Subcutaneous abdominal adipose tissue (tissue), 5 donors: ENCODE data around the gene BNIP3.
"Not testable (repeated sequence)": the region's sequence is repeated elsewhere in the genome, so short reads cannot be mapped to it uniquely, and the experiment has no call there.

ENCODE experiments used
- H3K27ac ChIP-seq: one replicate; pipeline ENCODE4 v1.7.0; 2013; ENCODE audit warnings: low read depth, mild to moderate bottlenecking, inconsistent platforms, low read length, moderate library complexity
- H3K27me3 ChIP-seq, 5 donors: one replicate each; pipeline ENCODE4 v1.7.0; 2013; ENCODE audit warnings: low read length in 5 of 5, inconsistent platforms in 1 of 5; ENCODE audit not compliant: control insufficient read depth in 5 of 5, insufficient read depth in 4 of 5
- H3K36me3 ChIP-seq, 5 donors: one replicate each; pipeline ENCODE4 v1.7.0; 2013; ENCODE audit warnings: low read length in 5 of 5; ENCODE audit not compliant: control insufficient read depth in 5 of 5, insufficient read depth in 5 of 5
- H3K4me1 ChIP-seq, 5 donors: one replicate each; pipeline ENCODE4 v1.7.0; 2013; ENCODE audit warnings: low read length in 5 of 5, mild to moderate bottlenecking in 3 of 5, moderate library complexity in 1 of 5; ENCODE audit not compliant: control insufficient read depth in 5 of 5, insufficient read depth in 5 of 5
- H3K4me3 ChIP-seq, 5 donors: one replicate each; pipeline ENCODE4 v1.7.0; 2013; ENCODE audit warnings: low read length in 5 of 5, low read depth in 1 of 5
- H3K9ac ChIP-seq, 5 donors: one replicate each; pipeline ENCODE4 v1.7.0; 2013; ENCODE audit warnings: low read length in 5 of 5, mild to moderate bottlenecking in 4 of 5, moderate library complexity in 3 of 5
- H3K9me3 ChIP-seq, 5 donors: one replicate each; pipeline ENCODE4 v1.7.0; 2013; ENCODE audit warnings: low read length in 5 of 5; ENCODE audit not compliant: control insufficient read depth in 5 of 5
- donor health status: healthy.
- donor health status: healthy.
- donor health status: healthy.
- donor health status: healthy.
- donor health status: healthy.

Gene BNIP3

DNA sequence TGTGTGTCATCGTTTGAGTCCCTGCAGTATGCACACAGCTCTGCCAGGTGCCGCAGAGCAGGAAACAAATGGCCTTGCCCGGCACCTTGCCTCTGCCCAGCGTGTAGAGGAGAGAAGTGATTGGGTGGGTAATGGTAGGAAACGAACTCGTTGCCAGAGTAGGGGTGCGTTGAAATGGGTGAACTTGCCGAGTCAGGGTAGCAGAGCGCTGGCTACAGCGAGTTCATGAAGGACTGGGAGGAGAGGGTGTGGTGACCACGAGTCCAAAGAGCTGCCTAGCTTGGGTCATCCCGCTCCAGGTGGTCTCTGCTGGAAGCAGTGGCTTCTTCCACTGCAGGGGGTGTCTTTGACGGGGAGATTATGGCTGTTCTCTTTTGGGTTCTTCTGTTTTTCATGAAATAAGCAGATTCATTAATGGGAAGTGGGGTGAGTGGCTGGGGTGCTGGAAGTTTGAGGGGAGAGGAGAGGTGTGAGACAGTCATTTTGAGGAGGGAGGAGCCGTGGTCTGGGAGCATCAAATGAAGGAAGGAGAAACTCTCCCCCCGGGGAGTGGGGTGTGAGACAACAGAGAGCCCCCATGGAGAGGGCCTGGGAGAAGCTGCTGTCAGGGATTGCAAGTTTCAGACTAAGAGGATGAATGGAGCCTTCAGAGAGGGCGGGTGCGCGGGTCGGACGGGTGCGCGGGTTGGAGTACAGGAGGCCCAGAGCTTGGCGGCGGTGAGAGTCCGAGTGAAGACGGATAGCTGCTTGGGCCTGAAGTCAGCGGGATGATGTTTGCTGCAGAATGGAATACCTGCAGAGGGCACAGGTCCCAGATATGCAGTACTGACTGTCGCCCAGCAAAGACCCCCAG is 54.8 kb downstream of the BNIP3 start:
- Histone ChIP-seq H3K36me3 (peaks cover 0 to 4% (median 0%) of the 10 kb centered on the region in 5 donors), H3K9me3 (peaks cover 0 to 10% (median 3%) of the 10 kb centered on the region in 5 donors), H3K4me1 (peaks cover 4 to 46% (median 27%) of the 10 kb centered on the region in 5 donors), H3K4me3 (no peak overlapping the region), H3K27me3 (no peaks in the 10 kb centered on the region), H3K9ac (no peak overlapping the region), H3K27ac (no peak overlapping the region)

DNA sequence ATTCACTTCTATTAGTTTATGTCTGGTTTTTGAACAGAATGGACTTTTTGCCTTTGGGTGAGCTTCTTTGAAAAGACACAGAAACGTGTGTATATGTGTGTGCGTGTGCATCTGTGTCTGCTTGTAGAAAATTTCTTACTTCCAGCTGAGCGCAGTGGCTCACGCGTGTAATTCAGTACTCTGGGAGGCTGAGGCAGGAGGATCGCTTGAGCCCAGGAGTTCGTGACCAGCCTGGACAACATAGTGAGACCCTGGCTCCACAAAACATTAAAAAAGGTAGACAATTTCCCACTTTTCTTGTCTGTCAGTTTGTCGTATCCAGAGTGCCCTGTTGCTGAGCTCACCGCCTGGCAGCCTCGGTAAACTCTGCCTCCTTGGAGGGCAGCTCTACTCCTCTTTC is 55.5 kb downstream of the BNIP3 start:
- peaks cover 4 to 44% (median 27%) of the 10 kb centered on the region in 5 donors for H3K4me1 ChIP-seq
- no peak overlapping the region for H3K4me3 ChIP-seq
- peaks cover 0 to 10% (median 3%) of the 10 kb centered on the region in 5 donors for H3K9me3 ChIP-seq
- H3K27me3 ChIP-seq = no peaks in the 10 kb centered on the region
- H3K27ac ChIP-seq = no peak overlapping the region
- no peak overlapping the region for H3K9ac ChIP-seq
- peaks cover 0 to 4% (median 0%) of the 10 kb centered on the region in 5 donors for H3K36me3 ChIP-seq

DNA sequence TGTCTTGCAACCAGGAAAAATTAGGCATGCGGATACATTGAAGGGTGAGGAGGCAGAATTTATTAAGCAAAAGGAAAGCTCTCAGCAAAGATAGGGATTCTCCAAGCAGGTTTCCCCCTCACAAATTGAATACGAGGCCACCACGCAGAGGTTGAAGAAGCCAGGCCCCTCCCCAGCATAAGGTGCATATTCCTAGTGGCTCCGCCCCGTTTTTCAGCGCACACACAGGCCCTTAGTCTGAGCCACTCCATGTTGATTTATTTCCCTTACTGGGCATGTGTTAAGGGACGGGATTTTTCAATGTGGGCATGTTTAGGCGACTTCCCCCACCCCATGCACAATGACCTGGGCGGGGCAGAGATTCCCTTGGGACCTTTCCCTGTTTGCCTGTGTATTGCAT is 56.0 kb downstream of the BNIP3 start:
- Histone ChIP-seq H3K27ac (no peak overlapping the region), H3K4me1 (peaks cover 4 to 42% (median 27%) of the 10 kb centered on the region in 5 donors), H3K9ac (no peak overlapping the region), H3K27me3 (no peaks in the 10 kb centered on the region), H3K9me3 (peaks cover 0 to 10% (median 3%) of the 10 kb centered on the region in 5 donors), H3K4me3 (no peak overlapping the region), H3K36me3 (peaks cover 0 to 4% (median 0%) of the 10 kb centered on the region in 5 donors)

DNA sequence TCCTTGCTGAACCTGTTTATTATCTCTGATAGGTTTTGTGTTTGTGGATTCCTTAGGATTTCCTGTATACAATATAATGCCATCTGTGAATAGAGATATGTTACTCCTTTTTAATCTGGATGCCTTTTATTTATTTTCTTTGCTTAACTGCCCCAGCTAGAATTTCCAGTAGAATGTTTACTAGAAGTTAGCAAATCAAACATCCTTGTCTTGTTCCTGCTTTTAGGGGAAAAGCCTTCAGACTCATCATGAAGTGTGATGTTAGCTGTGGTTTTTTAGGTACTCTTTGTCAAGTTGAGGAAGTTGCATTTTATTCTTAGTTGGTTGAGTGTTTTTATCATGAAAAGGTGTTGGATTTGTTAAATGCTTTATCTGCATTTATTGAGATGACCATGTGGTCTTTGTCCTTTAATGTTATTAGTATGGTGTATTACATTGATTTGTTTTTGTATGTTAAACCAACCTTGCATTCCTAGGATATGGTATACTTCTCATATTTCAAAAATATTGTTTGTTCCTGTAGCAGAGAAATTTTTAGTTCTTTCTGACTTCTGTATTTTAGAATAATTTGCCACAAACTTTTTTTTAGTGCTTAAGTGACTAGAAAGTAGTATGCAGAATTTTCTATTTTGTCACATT is 56.6 kb downstream of the BNIP3 start:
- Histone ChIP-seq H3K9me3 (peaks cover 0 to 10% (median 3%) of the 10 kb centered on the region in 5 donors), H3K36me3 (peaks cover 0 to 4% (median 0%) of the 10 kb centered on the region in 5 donors), H3K27me3 (no peaks in the 10 kb centered on the region), H3K9ac (no peak overlapping the region), H3K27ac (no peak overlapping the region), H3K4me3 (no peak overlapping the region), H3K4me1 (peaks cover 4 to 36% (median 24%) of the 10 kb centered on the region in 5 donors)

DNA sequence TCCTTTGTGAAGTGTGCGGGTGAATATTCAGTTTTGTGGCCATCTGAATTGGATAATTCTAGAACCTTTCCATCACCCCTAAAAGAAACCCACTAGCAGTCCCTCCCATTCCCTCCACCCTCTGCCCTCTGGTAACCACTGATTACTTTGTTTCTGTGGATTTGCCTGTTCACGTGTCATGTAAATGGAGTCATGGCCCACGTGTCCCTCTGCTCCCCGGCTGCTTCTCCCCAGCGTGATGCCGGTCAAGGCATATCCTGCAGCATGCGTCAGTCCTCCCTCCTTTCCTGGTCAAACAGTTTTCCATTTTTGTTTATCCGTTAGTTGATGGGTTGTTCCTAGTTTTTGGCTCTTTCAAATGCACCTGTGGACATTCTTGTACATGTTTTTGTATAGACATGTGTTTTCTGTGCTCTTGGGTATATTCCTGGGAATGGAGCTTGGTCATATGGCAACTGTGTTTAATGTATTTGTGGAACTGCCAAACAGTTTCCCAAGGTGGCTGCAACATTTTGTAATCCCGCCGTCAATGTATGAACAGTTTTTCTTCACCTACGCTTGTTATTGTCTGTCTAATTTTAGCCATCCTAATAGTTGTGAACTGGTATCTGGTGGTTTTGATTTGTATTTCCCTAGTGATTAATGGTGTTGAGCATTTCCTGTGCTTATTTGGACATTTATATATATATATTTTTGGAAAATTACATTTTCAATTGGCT is 58.5 kb downstream of the BNIP3 start:
- H3K36me3 ChIP-seq = no peaks in the 10 kb centered on the region

DNA sequence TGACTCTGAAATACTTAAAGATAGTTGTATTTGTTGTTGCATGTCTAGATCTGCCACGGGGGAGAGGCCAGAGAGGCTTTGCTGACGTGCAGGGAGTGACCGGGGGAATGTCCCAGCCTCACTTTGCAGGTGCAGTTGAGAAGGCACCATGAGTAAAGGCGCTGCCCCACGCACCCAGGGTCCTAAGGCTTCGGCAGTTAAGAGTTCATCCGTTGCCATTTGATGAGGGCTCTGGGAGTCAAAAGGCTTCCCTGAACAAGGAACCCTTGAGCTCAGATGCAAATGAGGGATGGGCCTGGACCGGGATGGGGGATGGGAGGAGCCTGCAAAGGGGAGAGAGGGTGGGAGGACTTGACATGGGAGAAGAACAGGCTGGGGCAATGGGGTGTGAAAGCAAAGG is 60.5 kb downstream of the BNIP3 start:
- Histone ChIP-seq H3K9ac (no peak overlapping the region), H3K9me3 (peaks cover 0 to 10% (median 3%) of the 10 kb centered on the region in 5 donors), H3K4me3 (no peak overlapping the region), H3K27me3 (no peaks in the 10 kb centered on the region), H3K27ac (no peak overlapping the region), H3K4me1 (peaks cover 0 to 9% (median 0%) of the 10 kb centered on the region in 5 donors), H3K36me3 (no peaks in the 10 kb centered on the region)

More for the DNA sequence above, 58.5 kb downstream of the BNIP3 start:
- Histone ChIP-seq H3K9ac (no peak overlapping the region), H3K27me3 (no peaks in the 10 kb centered on the region), H3K4me1 (peaks cover 2 to 17% (median 9%) of the 10 kb centered on the region in 5 donors), H3K9me3 (peaks cover 0 to 10% (median 3%) of the 10 kb centered on the region in 5 donors), H3K4me3 (no peak overlapping the region), H3K27ac (no peak overlapping the region)

DNA sequence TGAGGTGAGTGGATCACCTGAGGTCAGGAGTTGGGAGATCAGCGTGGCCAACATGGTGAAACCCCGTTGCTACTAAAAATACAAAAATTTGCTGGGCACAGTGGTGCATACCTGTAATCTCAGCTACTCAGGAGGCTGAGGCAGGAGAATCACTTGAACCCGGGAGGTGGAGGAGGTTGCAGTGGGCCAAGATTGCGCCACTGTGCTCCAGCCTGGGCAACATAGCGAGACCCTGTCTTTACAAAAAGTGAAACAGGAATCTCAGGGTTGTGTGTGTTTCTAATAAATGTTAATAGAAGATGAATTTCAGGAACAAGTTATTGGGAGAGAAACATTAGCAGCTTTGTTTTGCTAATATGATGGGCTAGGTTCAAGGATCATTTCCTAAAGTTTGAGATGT is 61.0 kb downstream of the BNIP3 start:
- H3K9ac ChIP-seq = no peak overlapping the region
- H3K9me3 ChIP-seq = peaks cover 0 to 10% (median 2%) of the 10 kb centered on the region in 5 donors
- peaks cover 0 to 12% (median 4%) of the 10 kb centered on the region in 5 donors for H3K4me1 ChIP-seq
- no peak overlapping the region for H3K27ac ChIP-seq
- H3K27me3 ChIP-seq = no peaks in the 10 kb centered on the region
- no peaks in the 10 kb centered on the region for H3K36me3 ChIP-seq
- H3K4me3 ChIP-seq = no peak overlapping the region

DNA sequence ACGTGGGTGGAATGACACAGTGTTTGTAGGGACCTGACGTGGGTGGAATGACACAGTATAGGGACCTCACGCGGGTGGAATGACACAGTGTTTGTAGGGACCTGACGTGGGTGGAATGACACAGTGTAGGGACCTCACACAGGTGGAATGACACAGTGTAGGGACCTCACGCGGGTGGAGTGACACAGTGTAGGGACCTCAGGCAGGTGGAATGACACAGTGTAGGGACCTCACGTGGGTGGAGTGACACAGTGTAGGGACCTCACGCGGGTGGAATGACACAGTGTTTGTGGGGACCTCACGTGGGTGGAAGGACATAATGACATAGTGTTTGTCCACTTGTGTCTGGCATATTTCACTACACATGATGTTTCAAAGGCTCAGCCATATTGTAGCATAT is 61.6 kb downstream of the BNIP3 start:
- Histone ChIP-seq H3K36me3 (no peaks in the 10 kb centered on the region), H3K4me1 (peaks cover 0 to 17% (median 8%) of the 10 kb centered on the region in 5 donors), H3K27ac (no peak overlapping the region), H3K27me3 (no peaks in the 10 kb centered on the region), H3K4me3 (no peak overlapping the region), H3K9ac (no peak overlapping the region), H3K9me3 (peaks cover 0 to 4% (median 0%) of the 10 kb centered on the region in 5 donors)

DNA sequence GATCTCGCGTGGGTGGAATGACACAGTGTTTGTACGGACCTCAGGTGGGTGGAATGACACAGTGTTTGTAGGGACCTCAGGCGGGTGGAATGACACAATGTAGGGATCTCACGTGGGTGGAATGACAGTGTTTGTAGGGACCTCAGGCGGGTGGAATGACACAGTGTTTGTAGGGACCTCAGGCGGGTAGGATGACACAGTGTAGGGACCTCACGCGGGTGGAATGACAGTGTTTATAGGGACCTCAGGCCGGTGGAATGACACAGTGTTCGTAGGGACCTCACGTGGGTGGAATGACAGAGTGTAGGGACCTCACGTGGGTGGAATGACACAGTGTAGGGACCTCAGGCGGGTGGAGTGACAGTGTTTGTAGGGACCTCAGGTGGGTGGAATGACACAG is 62.3 kb downstream of the BNIP3 start:
- peaks cover 0 to 19% (median 8%) of the 10 kb centered on the region in 5 donors for H3K4me1 ChIP-seq
- not testable (repeated sequence) for H3K4me3 ChIP-seq, H3K27me3 ChIP-seq, H3K9me3 ChIP-seq, H3K27ac ChIP-seq, H3K9ac ChIP-seq, H3K36me3 ChIP-seq
